SH-SY5Y (cell line): ENCODE measurements around the gene CTDSPL.

Experiments
- GATA2 ChIP-seq: IDR thresholded peaks from 2 replicates; pipeline ENCODE4 v1.6.1; 2011; ENCODE audit warnings: mild to moderate bottlenecking, low read depth, low read length
- GATA3 ChIP-seq: IDR thresholded peaks from 2 replicates; pipeline ENCODE4 v1.6.1; 2011; ENCODE audit warnings: low read depth, mild to moderate bottlenecking, low read length, moderate library complexity

The CTDSPL gene

DNA sequence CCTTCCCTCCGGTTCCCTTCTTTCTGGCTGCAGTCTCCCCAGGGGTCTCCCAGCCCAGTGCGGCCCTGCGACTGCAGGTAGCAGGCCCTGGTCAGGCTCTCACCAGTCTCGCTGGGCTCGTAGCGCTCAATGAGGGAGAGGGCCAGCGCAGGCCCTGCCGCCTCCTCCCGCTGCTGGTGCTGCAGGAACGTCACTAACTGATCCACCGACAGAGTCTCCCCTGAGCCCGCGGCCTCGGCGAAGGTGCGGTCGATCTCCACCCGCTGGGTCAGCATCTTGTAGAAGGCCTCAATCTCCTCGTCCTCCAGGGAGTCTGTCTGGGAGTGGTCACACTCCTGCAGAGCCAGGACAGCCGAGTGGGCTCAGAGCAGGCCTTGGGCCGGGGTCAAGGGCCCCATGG, 149.4 kb downstream of the CTDSPL start:
- TF ChIP-seq GATA3 (no peak), GATA2 (no peak)

DNA sequence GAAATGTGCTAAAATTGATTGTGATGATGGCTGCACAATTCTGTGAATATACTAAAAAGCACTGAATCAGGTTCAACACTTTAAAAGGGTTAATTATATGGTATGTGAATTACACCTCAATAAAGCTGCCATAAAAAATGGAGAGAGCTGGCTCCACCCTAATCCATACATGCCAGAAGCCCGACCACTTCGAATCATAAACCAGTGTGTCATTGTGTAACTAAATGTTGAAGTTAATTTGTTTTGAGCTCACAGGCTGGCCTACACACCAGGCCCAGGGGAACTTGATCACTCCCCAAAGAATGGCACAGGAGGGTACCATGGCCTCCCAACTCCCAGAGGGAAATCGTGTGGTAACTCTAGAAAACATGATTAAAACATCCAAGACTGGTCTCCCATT, 153.8 kb downstream of the CTDSPL start:
- TF ChIP-seq GATA3 = no peak
- TF ChIP-seq GATA2 = no peak

DNA sequence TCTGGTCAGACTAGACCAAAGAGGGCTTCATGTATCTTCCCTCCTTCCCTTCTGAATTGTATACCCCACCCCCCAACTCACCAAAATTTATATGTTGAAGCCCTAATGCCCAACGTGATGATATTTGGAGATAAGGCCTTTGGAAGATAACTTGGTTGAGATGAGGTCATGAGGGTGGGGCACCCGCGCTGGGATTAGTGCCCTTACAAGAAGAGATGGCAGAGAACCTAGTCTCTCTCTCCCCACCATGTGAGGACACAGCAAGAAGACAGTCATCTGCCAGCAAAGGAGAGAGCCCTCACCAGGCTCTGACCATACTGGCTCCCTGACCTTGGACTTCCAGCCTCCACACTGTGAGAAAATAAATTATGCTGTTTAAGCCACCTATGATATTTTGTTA, 154.3 kb downstream of the CTDSPL start:
- TF ChIP-seq GATA2 (no peak), GATA3 (no peak)

DNA sequence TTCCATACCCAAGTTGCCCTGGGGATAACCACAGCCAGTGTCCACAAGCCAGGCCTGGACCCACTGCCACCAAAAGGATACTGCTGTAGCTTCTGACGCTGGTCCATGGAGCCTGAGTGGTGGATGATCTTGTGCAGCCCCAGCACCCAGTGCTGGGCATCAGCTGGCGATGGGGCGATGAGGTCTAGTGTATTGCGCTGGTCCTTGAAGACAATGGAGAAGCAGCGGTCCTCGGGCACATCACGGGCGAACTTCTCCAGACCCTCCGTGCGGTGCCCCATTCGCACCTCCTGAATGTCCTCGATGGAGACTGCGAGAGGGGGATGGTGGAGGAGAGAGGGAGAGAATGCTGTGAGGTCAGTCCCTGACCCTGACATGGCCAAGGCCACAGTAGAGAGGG, 154.7 kb downstream of the CTDSPL start:
- TF ChIP-seq GATA3 = no peak
- TF ChIP-seq GATA2 = no peak

DNA sequence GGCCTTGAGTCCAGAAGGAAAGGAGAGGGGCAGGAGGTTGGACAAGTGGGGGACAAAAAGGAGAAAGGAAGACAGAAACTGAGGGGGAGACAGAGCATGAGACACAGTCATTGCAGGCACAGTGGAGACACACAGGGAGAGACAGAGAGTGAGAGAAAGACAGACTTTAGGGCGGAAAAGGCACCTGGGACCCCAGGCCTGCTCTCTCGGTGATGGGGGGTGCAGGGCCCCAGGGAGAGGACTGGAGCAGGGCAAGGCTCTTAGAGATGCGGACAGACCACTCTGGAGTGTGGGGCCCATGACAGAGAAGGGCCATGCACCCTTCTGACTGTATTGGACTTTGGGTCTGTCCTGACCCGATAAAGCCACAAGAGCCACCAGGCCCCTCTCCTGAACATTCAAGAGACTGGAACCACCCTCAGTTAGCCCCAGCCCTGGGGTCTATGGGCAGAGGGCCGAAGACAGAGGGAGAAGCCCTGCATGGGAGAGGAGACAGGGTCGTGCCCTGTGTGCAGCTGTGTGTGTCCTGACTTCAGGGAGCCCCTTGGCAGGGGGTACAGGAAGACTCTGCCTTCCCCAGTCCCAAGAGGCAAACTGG, 155.3 kb downstream of the CTDSPL start:
- TF ChIP-seq GATA3 (no peak), GATA2 (no peak)

DNA sequence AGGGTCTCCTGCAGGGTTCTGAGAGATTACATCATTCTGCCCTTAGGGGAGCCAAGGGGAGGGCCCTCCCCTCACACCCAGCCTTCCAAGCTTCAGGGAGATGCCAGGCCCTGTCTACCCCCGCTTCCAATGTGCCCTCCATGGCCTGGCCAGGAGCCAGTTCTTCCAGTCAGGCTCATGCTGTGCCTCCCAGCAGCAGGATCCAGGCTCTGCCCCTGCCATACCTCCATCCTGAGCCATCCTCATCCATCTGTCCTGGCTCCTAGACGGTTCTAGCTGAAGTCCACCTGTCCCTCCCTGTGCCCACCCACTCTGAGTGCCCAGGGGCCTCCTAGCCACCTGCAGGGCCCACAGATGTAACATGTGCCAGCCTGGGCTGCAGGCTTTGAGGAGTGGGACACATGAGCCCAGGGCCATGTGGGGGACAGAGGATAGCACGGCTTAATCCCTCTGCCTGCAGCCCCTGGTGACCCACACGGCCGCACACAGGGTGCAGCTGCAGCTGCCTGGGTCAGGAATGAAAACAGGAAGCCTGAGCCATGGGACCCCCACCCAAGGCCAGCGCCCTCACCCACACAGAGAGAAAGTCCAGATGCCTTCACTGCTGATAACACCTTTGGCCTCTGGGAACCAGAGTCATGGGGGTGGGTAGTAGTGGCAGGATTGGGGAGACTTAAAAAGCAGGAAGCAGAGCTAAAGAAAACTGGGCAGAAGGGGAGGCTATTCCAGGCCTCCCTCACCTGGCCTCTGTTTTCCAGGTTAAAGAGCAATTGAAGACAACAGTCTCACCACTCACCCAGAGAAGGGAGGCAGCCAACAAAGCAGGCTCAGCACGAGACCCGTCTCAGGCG, 156.0 kb downstream of the CTDSPL start:
- no peak for TF ChIP-seq GATA3
- peak; percentile 57 for TF ChIP-seq GATA2

DNA sequence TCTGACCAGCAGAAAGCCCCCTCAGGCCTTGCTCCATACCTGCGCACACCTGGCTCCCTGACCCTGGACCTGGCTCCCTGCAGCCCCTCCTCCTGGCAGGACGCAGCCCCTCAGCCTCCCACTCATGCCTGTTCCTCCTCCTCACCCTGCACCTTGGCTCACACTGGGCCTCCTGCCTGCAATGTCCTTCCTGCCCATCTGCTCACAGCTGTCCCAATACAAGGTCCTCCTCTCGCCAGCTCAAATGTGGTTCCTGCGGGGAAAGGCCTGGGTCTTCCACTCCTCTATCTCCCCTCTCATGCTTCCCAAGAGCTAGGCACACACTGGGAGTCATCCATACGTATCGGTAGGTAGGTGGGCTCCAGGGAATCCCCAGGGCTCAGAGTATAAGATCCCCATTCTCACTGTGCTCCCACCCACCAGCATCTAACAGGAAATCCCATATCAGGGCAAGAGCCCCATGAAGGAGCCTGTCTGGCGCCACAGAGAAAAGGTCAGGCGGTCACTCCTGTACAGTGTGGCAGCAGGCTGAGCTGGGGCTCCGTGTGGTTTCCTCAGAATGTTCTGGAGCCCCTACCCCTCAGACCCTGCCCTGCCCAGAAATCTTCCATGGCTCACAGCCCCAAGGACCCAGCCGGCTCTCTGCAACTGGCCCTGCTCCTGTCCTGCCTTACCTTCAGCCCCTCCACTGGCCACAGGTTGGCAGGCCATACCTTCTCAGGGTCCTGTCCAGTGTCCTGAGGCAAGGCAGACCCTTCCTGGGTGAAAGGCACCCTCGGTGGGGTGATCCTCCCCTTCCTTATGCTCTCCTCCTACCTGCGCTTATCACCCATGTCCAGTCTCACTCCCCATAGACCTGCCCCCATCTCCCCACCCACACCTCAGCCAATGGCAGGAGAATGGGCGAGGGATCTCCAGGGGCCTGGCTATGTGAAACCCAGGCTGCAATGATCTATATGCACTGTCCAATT, 156.9 kb downstream of the CTDSPL start:
- TF ChIP-seq GATA3 = no peak
- no peak for TF ChIP-seq GATA2

DNA sequence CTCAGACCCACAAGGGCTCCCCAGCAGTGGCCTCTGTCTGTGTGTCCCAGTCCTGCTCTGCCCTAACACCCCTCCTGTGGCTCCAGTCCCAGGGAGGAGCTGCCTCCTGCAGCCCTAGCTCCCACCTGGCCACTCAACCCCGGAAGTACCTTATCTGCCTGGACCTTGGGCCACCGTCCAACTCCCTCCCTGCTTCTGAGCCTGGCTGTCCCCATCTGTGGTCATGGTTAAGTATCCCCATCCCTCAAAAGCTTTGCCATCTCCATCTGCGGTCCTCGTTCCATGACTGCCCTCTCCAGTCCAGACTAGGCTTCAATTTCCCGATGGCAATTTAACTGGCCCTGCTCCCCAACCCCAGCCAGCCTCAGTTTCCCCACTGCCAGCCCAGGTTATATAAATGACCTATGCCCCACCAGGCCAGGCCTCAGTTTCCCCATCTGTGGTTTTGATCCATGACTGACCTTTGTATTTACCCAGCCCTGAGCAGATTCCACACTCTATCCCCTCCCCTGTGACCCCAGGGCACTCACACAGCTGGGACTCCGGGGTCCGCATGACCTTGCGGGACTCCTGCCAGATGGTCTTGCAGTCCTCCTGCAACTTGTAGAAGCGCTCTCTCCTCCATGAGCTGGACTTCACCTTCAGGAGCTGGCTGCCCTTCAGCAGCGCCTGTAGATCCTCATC, 158.1 kb downstream of the CTDSPL start:
- TF ChIP-seq GATA3 (no peak), GATA2 (no peak)

DNA sequence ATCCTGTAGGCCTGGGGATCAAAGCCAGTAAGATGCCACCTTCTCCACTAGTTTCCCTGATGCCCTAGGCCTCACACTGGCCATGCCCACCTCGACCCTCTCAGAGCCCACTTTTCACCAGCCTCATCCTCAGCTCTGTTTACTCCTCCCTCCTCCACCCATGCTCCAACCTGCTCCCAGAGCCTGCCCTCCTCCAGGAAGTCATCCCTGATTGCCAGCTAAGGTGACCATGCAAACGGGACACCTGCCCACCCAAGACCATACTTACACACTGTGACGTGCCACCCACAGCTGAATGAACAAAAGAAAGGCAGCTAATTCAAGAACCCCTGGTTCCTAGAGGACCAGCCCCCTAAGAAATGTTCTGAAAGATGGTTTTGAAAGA, 158.7 kb downstream of the CTDSPL start:
- TF ChIP-seq GATA2 = no peak
- TF ChIP-seq GATA3 = no peak

DNA sequence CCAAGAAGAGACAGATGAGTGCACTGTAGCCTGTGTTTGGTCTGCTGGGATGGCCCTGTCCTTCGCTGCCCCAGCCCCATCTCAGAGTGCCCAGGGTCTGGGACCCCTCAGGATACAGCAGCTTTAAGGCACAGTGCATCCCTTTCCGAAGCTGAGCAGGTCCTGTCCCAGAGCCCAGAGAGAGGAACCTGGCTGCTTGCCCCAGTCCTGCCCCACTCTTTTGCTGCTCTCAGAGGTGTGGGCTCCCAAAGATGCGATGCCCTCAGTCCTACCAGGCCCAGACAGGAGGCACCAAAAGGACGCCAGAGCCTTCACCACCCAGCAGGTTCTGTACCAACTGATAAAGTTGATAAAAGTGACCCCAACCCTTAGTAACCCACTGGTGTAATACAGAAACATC, 159.5 kb downstream of the CTDSPL start:
- TF ChIP-seq GATA3 (no peak), GATA2 (no peak)

DNA sequence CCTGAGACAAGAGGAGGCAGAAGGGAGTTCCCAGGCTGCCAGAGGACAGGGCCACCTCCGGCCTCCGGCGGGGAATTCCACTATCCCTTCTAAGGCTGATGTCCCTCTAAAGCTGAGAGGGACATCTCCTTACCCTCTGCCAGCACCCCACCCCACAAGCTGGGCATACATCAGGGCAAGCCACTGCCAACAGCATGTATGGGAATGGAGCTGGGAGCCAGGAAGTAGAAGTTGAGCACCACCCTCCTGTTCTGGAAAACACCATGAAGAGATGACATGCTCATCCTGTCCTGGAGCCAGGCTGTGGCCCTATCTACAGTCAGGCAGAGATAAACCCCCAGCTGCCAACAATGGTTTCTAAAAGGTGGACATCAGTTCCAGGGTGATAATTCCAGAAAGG, 160.6 kb downstream of the CTDSPL start:
- TF ChIP-seq GATA3 (no peak), GATA2 (no peak)

DNA sequence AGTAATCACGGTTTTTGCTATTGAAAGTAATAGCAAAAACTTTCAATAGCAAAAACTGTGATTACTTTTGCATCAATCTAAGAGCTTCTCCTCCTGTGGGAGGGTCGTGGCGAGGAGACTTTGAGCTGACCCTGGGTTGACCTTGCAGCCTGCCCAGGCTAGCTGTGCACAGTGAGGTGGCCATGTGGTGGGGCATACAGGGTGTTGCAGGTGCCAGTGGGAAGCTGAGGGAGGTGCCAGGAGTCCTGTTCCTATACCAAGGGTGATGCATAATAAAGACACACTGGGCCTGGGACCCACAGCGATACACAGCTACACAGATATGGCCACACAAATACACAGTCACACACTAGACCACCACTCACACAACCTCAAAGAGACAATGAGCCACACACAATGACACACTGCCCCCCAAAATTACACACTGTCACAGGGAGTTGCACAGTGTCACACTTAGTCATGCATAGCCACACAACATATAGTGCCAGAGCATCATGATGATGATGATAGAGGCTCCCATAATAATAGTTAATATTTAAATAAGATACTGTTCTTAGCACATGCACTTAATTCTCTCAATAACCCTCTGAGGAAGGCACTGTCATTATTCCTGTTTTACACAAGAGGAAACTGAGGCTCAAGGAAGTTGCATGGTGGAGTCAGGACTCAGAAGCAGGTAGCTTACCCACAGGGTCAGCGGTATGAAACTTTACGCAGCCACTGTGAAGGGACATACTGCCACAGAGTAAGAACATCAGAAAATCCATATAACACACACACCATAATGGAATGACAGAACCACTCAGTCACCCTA, 161.4 kb downstream of the CTDSPL start:
- no peak for TF ChIP-seq GATA3
- no peak for TF ChIP-seq GATA2

DNA sequence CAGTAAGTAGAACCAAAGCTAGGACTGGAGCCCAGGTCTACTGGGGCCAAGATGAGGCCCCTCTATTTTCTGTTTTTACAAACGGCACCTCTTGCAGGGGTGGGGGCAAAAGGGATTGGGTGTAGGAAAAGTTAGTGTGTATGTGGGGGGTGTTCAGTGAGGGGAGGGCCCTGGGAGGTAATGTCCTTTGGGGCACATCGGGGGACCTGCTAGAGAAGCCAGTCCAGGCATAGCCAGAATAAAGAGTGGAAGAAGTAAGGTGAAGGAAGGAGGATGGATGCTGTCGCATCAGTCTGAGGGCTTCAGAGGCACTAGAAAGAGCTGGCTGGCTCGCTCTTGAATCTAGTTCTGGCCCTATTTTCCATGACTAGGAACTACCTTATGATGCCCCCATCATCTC, 165.2 kb downstream of the CTDSPL start:
- TF ChIP-seq GATA2 (no peak), GATA3 (no peak)
